Endodermal cell (in vitro differentiated cells): Measurements from ENCODE around the gene STX17. TPM values are rescaled to one million over a fixed set of nuclear protein-coding genes. Genes with fewer than 3 reads are reported as not detected.

ENCODE experiments used
- DNase-seq: peaks from one replicate; pipeline ENCODE4 v3.0.0-alpha.2; 2017
- H3K27ac ChIP-seq: 2 replicates; pipeline ENCODE4 v1.5.1; 2013; ENCODE audit warnings: mild to moderate bottlenecking, low read depth, low read length, moderate library complexity
- H3K27me3 ChIP-seq: 2 replicates; pipeline ENCODE4 v1.6.1; 2013; ENCODE audit warnings: mild to moderate bottlenecking, low read length, moderate library complexity; ENCODE audit not compliant: insufficient read depth, control insufficient read depth, poor library complexity, severe bottlenecking
- H3K36me3 ChIP-seq: 2 replicates; pipeline ENCODE4 v1.7.0; 2013; ENCODE audit warnings: mild to moderate bottlenecking, low read length, moderate library complexity; ENCODE audit not compliant: control insufficient read depth, insufficient read depth
- H3K4me1 ChIP-seq: one replicate; pipeline ENCODE4 v1.7.0; 2013; ENCODE audit warnings: low read length; ENCODE audit not compliant: control insufficient read depth, insufficient read depth
- H3K4me3 ChIP-seq: 2 replicates; pipeline ENCODE4 v1.5.1; 2013; ENCODE audit warnings: mild to moderate bottlenecking, low read length, moderate library complexity
- H3K9ac ChIP-seq: 2 replicates; pipeline ENCODE4 v1.6.1; 2013; ENCODE audit warnings: mild to moderate bottlenecking, low read length, moderate library complexity; ENCODE audit not compliant: poor library complexity, severe bottlenecking; ENCODE audit errors: extremely low read depth
- H3K9me3 ChIP-seq: 2 replicates; pipeline ENCODE4 v1.6.1; 2013; ENCODE audit warnings: mild to moderate bottlenecking, low read length, moderate library complexity; ENCODE audit not compliant: control insufficient read depth
- H3K27ac Mint-ChIP-seq: 2 replicates; pipeline ENCODE4 v1.8.0; 2020; ENCODE audit warnings: mixed read lengths
- H3K27me3 Mint-ChIP-seq: 2 replicates; pipeline ENCODE4 v1.8.0; 2021; ENCODE audit warnings: mild to moderate bottlenecking, mixed read lengths; ENCODE audit not compliant: insufficient read depth
- H3K36me3 Mint-ChIP-seq: 2 replicates; pipeline ENCODE4 v1.8.0; 2020; ENCODE audit warnings: low read depth, mixed read lengths
- H3K4me1 Mint-ChIP-seq: 2 replicates; pipeline ENCODE4 v1.8.0; 2020; ENCODE audit warnings: mixed read lengths
- H3K4me3 Mint-ChIP-seq: 2 replicates; pipeline ENCODE4 v1.8.0; 2020; ENCODE audit warnings: mild to moderate bottlenecking, moderate library complexity, mixed read lengths
- H3K9me3 Mint-ChIP-seq: 2 replicates; pipeline ENCODE4 v1.8.0; 2020; ENCODE audit warnings: mild to moderate bottlenecking, mixed read lengths
- WGBS, 2 experiments: methylation state at CpG; one replicate each; pipeline versions ENCODE4 v1.1.5 to v1.1.7; 2013; ENCODE audit warnings: missing lambda C conversion rate in 2 of 2, mixed read lengths in 1 of 2; ENCODE audit not compliant: insufficient coverage in 1 of 2, insufficient read length in 1 of 2; 5-methylcytosine and 5-hydroxymethylcytosine counted together
- total RNA-seq, 2 donors: library from RNA; stranded (reverse); fragmentation: NEBNext Ultra II Directional in 1 of 2; extraction: Animal tissue kit (Norgen Biotek cat#: 25700) in 1 of 2; gene quantifications; 2 replicates in 1 of 2; 3 replicates in 1 of 2; pipeline ENCODE4 v1.2.1, GENCODE V29; 2021
- TF ChIP-seq, protein P1 (sequence below): fragments of 200-600 bp; sonication (generic); conservative IDR thresholded peaks from 2 replicates; pipeline ENCODE4 v1.5.0; 2021; ENCODE audit warnings: antibody characterized with exemption, mild to moderate bottlenecking

STX17 gene
- total RNA-seq, 2 donors from 2014 or later, result 31.6 to 47.4 TPM

DNA sequence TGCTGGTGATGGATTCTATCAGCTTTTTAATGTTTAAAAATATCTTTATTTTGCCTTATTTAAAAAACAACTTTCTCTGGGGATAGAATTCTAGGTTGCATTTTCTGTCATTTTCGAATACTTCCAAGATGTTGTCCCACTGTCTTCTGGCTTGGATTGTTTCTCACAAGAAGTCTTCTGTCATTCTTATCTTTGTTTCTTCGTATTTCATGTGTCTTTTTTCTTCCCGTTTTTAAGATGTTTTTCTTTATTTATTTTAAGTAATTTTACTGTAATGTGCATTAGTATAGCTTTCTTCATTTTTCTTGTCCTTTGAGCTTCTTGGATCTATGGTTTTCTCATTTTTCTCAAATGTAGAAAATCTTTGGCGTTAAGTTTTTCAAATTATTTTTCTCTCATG, 19.1 kb downstream of the STX17 start:
- H3K36me3 ChIP-seq, result peaks cover 33% of the 10 kb centered on the region
- no peak overlapping the region for H3K27ac ChIP-seq
- TF ChIP-seq, protein P1, sequence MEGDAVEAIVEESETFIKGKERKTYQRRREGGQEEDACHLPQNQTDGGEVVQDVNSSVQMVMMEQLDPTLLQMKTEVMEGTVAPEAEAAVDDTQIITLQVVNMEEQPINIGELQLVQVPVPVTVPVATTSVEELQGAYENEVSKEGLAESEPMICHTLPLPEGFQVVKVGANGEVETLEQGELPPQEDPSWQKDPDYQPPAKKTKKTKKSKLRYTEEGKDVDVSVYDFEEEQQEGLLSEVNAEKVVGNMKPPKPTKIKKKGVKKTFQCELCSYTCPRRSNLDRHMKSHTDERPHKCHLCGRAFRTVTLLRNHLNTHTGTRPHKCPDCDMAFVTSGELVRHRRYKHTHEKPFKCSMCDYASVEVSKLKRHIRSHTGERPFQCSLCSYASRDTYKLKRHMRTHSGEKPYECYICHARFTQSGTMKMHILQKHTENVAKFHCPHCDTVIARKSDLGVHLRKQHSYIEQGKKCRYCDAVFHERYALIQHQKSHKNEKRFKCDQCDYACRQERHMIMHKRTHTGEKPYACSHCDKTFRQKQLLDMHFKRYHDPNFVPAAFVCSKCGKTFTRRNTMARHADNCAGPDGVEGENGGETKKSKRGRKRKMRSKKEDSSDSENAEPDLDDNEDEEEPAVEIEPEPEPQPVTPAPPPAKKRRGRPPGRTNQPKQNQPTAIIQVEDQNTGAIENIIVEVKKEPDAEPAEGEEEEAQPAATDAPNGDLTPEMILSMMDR, result no peak
- H3K27me3 ChIP-seq, result no peaks in the 10 kb centered on the region
- Mint-ChIP-seq H3K27ac (no peak overlapping the region), H3K4me1 (peaks cover 18% of the 10 kb centered on the region), H3K36me3 (peaks cover 61% of the 10 kb centered on the region), H3K4me3 (no peak overlapping the region), H3K9me3 (peaks cover 37% of the 10 kb centered on the region), H3K27me3 (no peaks in the 10 kb centered on the region)
- no peak for DNase-seq
- no peak overlapping the region for H3K4me3 ChIP-seq
- 92 to 100% methylated on average over 1 to 3 of the region's 4 CpGs for WGBS, 2 experiments
- H3K9me3 ChIP-seq, result peaks cover 46% of the 10 kb centered on the region
- H3K9ac ChIP-seq, result no peak overlapping the region
- H3K4me1 ChIP-seq, result no peaks in the 10 kb centered on the region

DNA sequence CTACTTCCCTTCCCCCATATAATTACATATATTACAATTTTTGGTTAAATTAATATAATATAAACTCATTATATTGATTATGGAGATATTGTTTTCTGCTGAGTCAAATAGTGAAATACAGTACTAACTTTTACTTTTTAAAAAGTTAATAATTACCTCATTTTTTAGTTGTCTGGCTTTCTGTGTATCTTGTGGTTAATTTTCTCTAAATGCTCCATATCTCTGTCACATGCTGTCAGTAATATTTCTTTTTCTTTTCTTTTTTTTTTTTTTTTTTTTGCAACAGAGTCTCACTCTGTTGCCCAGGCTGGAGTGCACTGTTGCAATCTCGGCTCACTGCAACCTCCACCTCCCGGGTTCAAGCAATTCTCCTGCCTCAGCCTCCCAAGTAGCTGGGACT, 23.2 kb downstream of the STX17 start:
- TF ChIP-seq, protein P1, result no peak
- Mint-ChIP-seq H3K9me3 (peaks cover 23% of the 10 kb centered on the region), H3K4me3 (no peak overlapping the region), H3K4me1 (peaks cover 10% of the 10 kb centered on the region), H3K27me3 (no peaks in the 10 kb centered on the region), H3K27ac (no peak overlapping the region), H3K36me3 (peaks cover 42% of the 10 kb centered on the region)
- H3K9ac ChIP-seq, result no peak overlapping the region
- 77% methylated on average over 2 of the region's 2 CpGs; no CpG with 5 or more reads in 1 of the 2 experiments for WGBS, 2 experiments
- no peak overlapping the region for H3K27ac ChIP-seq
- no peak for DNase-seq
- H3K27me3 ChIP-seq, result no peaks in the 10 kb centered on the region
- peaks cover 19% of the 10 kb centered on the region for H3K9me3 ChIP-seq
- H3K36me3 ChIP-seq, result peaks cover 7% of the 10 kb centered on the region
- peaks cover 4% of the 10 kb centered on the region for H3K4me1 ChIP-seq
- no peak overlapping the region for H3K4me3 ChIP-seq

DNA sequence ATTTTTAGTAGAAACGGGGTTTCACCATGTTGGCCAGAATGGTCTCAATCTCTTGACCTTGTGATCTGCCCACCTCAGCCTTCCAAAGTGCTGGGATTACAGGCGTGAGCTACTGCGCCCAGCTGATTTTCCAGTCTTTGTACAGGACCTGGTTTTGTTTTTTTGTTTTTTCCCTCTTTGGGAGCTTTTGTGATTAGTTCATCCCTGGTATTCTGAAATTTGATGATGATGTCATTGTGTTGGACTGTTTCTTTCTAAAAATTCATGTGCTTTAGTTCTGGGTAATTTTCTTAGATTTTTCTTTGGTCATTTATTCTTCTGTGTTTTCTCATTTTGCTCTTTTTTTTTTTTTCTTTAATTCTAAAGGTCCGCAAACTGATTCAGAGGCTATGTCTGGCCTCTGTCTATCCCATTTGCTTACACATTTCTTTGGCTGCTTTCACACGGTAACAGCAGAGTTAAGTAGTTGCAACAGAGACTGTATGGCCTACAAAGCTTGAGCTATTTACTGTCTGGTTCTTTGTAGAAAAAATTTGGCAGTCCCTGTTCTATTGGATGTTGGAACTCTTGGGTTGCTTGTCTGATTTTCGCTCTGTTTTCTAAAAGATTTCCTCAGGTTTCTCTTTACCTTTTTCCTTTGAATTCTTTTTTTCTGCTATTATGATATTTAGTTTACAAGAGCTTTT, 24.8 kb downstream of the STX17 start:
- Mint-ChIP-seq H3K27me3 (no peaks in the 10 kb centered on the region), H3K9me3 (peaks cover 11% of the 10 kb centered on the region), H3K4me1 (peaks cover 10% of the 10 kb centered on the region), H3K27ac (no peak overlapping the region), H3K36me3 (peaks cover 32% of the 10 kb centered on the region), H3K4me3 (no peak overlapping the region)
- DNase-seq, result no peak
- H3K9ac ChIP-seq, result no peak overlapping the region
- no peak overlapping the region for H3K27ac ChIP-seq
- H3K36me3 ChIP-seq, result peaks cover 7% of the 10 kb centered on the region
- H3K27me3 ChIP-seq, result no peaks in the 10 kb centered on the region
- H3K9me3 ChIP-seq, result peaks cover 14% of the 10 kb centered on the region
- peaks cover 4% of the 10 kb centered on the region for H3K4me1 ChIP-seq
- TF ChIP-seq, protein P1, result no peak
- 93 to 97% methylated on average over 3 to 6 of the region's 6 CpGs for WGBS, 2 experiments
- no peak overlapping the region for H3K4me3 ChIP-seq
